Keratinocyte (primary cell): ENCODE data around the gene CDK14. TPM values are rescaled to one million over a fixed set of nuclear protein-coding genes. Genes with fewer than 3 reads are reported as not detected.

Experiments
- DNase-seq: peaks from one replicate; pipeline ENCODE4 v3.0.0-alpha.2; 2011; ENCODE audit warnings: low read depth, missing footprints, low spot score
- FAIRE-seq: peaks from 2 replicates; lab custom pipeline; 2011; peaks lifted over from hg19 to GRCh38; lab: Jason Lieb, UNC
- H2AFZ ChIP-seq: 2 replicates; pipeline ENCODE4 v1.6.0; 2012; ENCODE audit warnings: low read length, control low read depth, inconsistent platforms; ENCODE audit not compliant: control insufficient read depth
- H3K27ac ChIP-seq: 2 replicates; pipeline ENCODE4 v1.5.1; 2011; ENCODE audit warnings: low read length; ENCODE audit not compliant: control insufficient read depth, insufficient read depth
- H3K27me3 ChIP-seq: 3 replicates; pipeline ENCODE4 v1.6.0; 2011; ENCODE audit warnings: low read length; ENCODE audit not compliant: control insufficient read depth, insufficient read depth; ENCODE audit errors: extremely low read depth
- H3K36me3 ChIP-seq, 2 experiments: 2 replicates in 1 of 2; 3 replicates in 1 of 2; pipeline ENCODE4 v1.5.1; 2011; ENCODE audit warnings: low read length in 2 of 2, mild to moderate bottlenecking in 1 of 2; ENCODE audit not compliant: control insufficient read depth in 2 of 2, insufficient read depth in 2 of 2; ENCODE audit errors: extremely low read depth in 1 of 2
- H3K4me1 ChIP-seq: 3 replicates; pipeline ENCODE4 v1.5.1; 2011; ENCODE audit warnings: low read length; ENCODE audit not compliant: control insufficient read depth, insufficient read depth; ENCODE audit errors: extremely low read depth
- H3K4me2 ChIP-seq: 3 replicates; pipeline ENCODE4 v1.6.0; 2011; ENCODE audit warnings: low read depth, low read length; ENCODE audit not compliant: control insufficient read depth, insufficient read depth; ENCODE audit errors: extremely low read depth
- H3K4me3 ChIP-seq, 3 experiments: fragments of 200-600 bp in 1 of 3; sonication (generic) in 1 of 3; 2 replicates in 2 of 3; 3 replicates in 1 of 3; pipeline ENCODE4 v1.5.1; 2011 to 2016; ENCODE audit warnings: low read length in 3 of 3, mild to moderate bottlenecking in 3 of 3, control low read depth in 2 of 3, inconsistent platforms in 1 of 3, low read depth in 1 of 3, mixed read lengths in 1 of 3, mixed run types in 1 of 3, moderate library complexity in 1 of 3; ENCODE audit not compliant: control insufficient read depth in 2 of 3, insufficient read depth in 2 of 3; ENCODE audit errors: extremely low read depth in 1 of 3
- H3K79me2 ChIP-seq: 2 replicates; pipeline ENCODE4 v1.6.0; 2012; ENCODE audit warnings: low read length; ENCODE audit not compliant: control insufficient read depth, insufficient read depth
- H3K9ac ChIP-seq: 3 replicates; pipeline ENCODE4 v1.6.0; 2011; ENCODE audit warnings: low read length; ENCODE audit not compliant: control insufficient read depth, insufficient read depth; ENCODE audit errors: extremely low read depth
- H3K9me1 ChIP-seq: 3 replicates; pipeline ENCODE4 v1.6.0; 2011; ENCODE audit warnings: low read length; ENCODE audit not compliant: control insufficient read depth, insufficient read depth; ENCODE audit errors: extremely low read depth
- H3K9me3 ChIP-seq: 2 replicates; pipeline ENCODE4 v1.5.1; 2012; ENCODE audit warnings: low read depth, low read length; ENCODE audit not compliant: control insufficient read depth
- H4K20me1 ChIP-seq: 3 replicates; pipeline ENCODE4 v1.6.0; 2011; ENCODE audit warnings: low read length; ENCODE audit not compliant: control insufficient read depth, insufficient read depth; ENCODE audit errors: extremely low read depth
- EZH2 ChIP-seq: IDR thresholded peaks from one replicate; pipeline ENCODE4 v1.6.1; 2012; ENCODE audit warnings: inconsistent platforms, mild to moderate bottlenecking, low read length, moderate library complexity
- dilution Hi-C: fragments of 300-500 bp; cut with MboI; formaldehyde crosslinking; loops from one replicate; pipeline ENCODE4 v1.7.0; 2020; ENCODE audit warnings: low sequenced_read_pairs; ENCODE audit not compliant: extremely low pct_ligation_motif_present
- polyA plus RNA-seq, 5 experiments: library from polyadenylated mRNA; depleted of rRNA in 3 of 5; stranded (reverse) in 3 of 5; stranded (forward) in 1 of 5; unstranded in 1 of 5; fragments of >200 nt; gene quantifications; 1 replicate in 1 of 5; 2 replicates in 3 of 5; 3 replicates in 1 of 5; pipeline versions ENCODE4 v1.2.1 to v1.2.3, GENCODE V29; 2011 to 2012; ENCODE audit warnings: missing spikeins in 2 of 5, low read depth in 1 of 5, low replicate concordance in 1 of 5
- TF ChIP-seq, protein P1 (sequence below), 3 experiments: IDR thresholded peaks in 1 of 3; conservative IDR thresholded peaks in 1 of 3; optimal IDR thresholded peaks in 1 of 3; 2 replicates in 2 of 3; 3 replicates in 1 of 3; pipeline versions ENCODE3 to v1.5.1; 2011; ENCODE audit warnings: low read length in 3 of 3, mild to moderate bottlenecking in 3 of 3, moderate library complexity in 2 of 3, control low read depth in 1 of 3, inconsistent platforms in 1 of 3; ENCODE audit not compliant: insufficient read depth in 2 of 3; ENCODE audit errors: extremely low read depth in 1 of 3

Gene CDK14
- polyA plus RNA-seq, 1 donor (not counting 4 experiments of a cell fraction or from before 2014, with no cell fraction given): 4.0 TPM

DNA sequence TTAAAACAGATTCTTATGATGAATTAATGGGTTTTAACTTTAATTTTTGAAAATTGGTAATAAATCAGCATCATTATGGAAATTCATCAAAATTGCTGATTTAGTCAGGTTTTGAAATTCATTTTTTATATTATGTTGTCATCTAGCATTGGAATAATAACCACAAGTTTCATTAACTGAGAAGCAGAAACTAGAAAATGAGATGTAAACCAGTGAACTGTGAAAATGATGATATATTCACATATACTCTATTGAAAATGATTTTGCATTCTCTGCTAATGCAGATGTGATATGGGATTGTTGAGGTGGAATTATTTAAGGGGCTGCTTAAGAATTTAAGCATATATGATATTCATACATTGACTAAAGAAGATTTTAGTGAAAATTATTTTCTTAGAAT lies 352.0 kb downstream of the CDK14 start:
- Histone ChIP-seq H3K27me3 (no peaks in the 10 kb centered on the region), H3K4me2 (no peak overlapping the region), H3K4me1 (no peaks in the 10 kb centered on the region), H3K9me1 (no peaks in the 10 kb centered on the region), H3K79me2 (no peaks in the 10 kb centered on the region), H3K4me3 (no peak overlapping the region), H3K36me3 (no peaks in the 10 kb centered on the region), H3K27ac (no peak overlapping the region), H4K20me1 (no peaks in the 10 kb centered on the region), H3K9ac (no peak overlapping the region), H2AFZ (no peak overlapping the region), H3K9me3 (no peaks in the 10 kb centered on the region)
- FAIRE-seq (no peak), DNase-seq (no peak)
- dilution Hi-C loops: no loop called here
- TF ChIP-seq EZH2: no peak
- TF ChIP-seq, protein P1, sequence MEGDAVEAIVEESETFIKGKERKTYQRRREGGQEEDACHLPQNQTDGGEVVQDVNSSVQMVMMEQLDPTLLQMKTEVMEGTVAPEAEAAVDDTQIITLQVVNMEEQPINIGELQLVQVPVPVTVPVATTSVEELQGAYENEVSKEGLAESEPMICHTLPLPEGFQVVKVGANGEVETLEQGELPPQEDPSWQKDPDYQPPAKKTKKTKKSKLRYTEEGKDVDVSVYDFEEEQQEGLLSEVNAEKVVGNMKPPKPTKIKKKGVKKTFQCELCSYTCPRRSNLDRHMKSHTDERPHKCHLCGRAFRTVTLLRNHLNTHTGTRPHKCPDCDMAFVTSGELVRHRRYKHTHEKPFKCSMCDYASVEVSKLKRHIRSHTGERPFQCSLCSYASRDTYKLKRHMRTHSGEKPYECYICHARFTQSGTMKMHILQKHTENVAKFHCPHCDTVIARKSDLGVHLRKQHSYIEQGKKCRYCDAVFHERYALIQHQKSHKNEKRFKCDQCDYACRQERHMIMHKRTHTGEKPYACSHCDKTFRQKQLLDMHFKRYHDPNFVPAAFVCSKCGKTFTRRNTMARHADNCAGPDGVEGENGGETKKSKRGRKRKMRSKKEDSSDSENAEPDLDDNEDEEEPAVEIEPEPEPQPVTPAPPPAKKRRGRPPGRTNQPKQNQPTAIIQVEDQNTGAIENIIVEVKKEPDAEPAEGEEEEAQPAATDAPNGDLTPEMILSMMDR (optimal IDR thresholded peaks at IDR 0.05 in 1 of 3, IDR thresholded peaks at IDR 0.05 in 1 of 3, conservative IDR thresholded peaks at IDR 0.05 in 1 of 3; ENCODE audit: extremely low read depth in 1 of 3, insufficient read depth in 2 of 3, low read length in 3 of 3): no peak

DNA sequence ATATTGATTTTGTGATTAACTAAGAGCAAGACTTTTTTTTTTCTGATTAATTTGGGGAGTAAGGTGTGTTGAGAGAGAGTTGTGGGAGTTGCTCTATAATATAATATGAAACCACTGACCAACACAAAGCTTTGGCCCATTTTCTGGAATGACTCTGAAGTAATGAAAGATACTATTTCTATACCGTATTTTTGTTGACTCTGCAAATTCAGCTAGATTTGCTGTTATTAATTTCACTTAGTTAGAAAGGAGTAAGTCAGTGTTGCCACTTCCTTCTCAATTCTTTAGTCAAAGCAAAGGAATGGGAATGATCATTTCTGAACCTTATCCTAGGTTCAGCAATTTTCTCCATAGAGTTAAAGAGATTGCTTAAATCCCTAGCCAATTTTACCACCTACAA lies 355.1 kb downstream of the CDK14 start:
- TF ChIP-seq EZH2: no peak
- TF ChIP-seq, protein P1 (optimal IDR thresholded peaks at IDR 0.05 in 1 of 3, IDR thresholded peaks at IDR 0.05 in 1 of 3, conservative IDR thresholded peaks at IDR 0.05 in 1 of 3; ENCODE audit: extremely low read depth in 1 of 3, insufficient read depth in 2 of 3, low read length in 3 of 3): no peak
- Histone ChIP-seq H3K4me1 (no peaks in the 10 kb centered on the region), H3K27me3 (no peaks in the 10 kb centered on the region), H3K36me3 (no peaks in the 10 kb centered on the region), H3K4me2 (no peak overlapping the region), H4K20me1 (no peaks in the 10 kb centered on the region), H2AFZ (no peak overlapping the region), H3K27ac (no peak overlapping the region), H3K9me3 (no peaks in the 10 kb centered on the region), H3K4me3 (no peak overlapping the region), H3K9ac (no peak overlapping the region), H3K9me1 (no peaks in the 10 kb centered on the region), H3K79me2 (no peaks in the 10 kb centered on the region)
- DNase-seq (no peak), FAIRE-seq (no peak)
- dilution Hi-C loops: no loop called here
